ENCODE measurements around the gene MATN4.

The MATN4 gene

DNA sequence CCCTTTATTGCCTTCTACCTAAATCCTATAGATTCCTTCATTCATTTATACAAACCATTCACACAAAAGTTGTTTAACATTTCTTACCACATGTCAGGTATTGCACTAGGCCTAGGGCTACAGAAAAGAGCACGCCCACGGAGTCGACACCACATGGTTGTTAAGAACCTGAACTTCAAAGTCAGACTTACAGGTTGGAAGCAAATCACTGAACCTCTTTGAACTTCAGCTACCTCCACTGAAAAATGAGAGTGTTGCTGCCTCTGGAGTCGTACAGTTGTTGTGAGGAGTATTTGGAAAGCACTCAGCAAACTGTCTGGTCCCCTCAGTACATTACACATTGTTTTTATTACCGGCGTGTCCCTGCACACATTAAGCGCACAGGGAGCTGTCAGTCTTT is 50.4 kb downstream of the MATN4 start:
- no peaks in the 10 kb centered on the region for H3K4me1 Mint-ChIP-seq
- ATAC-seq (no peak), DNase-seq (no peak)
- H3K4me3 Mint-ChIP-seq = no peak overlapping the region
- H3K27me3 Mint-ChIP-seq = peaks cover 8% of the 10 kb centered on the region
- H3K27ac Mint-ChIP-seq = no peak overlapping the region
- H3K9me3 Mint-ChIP-seq = no peaks in the 10 kb centered on the region

DNA sequence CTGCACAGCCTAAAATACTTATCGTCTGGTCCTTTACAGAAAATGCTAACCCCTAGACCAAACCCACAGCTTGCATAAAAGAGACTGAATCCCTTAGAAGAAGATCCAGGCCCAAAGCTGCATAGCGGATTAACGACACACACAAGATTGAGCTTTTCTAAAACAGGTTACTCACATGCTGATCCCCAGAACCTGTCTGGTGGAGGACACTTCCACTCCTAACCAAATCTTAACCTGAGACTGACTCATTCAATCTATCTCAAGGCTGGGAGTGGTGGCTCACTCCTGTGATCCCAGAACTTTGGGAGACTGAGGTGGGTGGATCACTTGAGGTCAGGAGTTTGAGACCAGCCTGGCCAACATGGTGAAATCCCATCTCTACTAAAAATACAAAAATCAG is 50.9 kb downstream of the MATN4 start:
- H3K9me3 Mint-ChIP-seq = no peaks in the 10 kb centered on the region
- DNase-seq (no peak), ATAC-seq (no peak)
- no peaks in the 10 kb centered on the region for H3K4me1 Mint-ChIP-seq
- no peak overlapping the region for H3K27ac Mint-ChIP-seq
- H3K4me3 Mint-ChIP-seq = no peak overlapping the region
- H3K27me3 Mint-ChIP-seq = peaks cover 12% of the 10 kb centered on the region

DNA sequence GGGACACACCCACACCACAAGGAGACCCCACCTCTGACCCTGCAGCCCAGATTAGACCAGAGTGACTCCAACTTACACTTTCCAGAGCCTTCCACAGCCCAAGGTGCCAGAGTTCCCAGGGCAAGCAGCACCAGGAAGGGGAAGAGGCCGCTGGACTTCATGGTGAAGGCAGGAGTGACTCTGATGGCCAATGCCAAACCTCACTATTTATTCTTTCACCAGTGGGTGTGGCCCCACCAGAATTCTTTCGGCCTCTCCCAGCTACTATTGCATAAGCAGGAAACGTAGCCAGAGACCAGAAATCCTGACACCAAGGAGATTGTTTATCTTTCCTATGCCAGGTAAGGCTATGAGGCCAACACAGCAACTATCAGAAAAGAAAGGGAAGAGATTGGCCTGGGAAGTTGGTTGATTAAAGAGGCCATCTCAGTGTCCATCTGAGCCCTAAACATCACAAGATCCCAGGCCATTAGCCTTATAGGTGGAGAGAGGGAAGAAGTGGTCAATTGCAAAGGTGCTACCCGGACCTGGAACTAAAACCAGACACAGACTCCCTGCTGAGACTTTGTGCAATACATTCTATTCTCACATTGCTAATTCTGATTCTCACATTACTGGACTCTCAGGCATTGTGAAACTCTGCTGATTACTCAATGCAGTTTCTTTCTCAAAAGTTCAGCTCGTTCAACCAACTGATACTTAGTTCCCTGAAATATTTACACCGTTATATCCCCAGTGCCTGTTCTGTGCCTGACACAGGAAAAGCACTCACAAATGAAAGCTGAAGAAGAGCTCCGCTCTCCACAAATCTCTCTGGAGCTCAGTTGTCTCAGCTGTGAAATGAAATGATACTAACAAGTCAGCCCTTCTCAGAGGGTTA is 53.5 kb downstream of the MATN4 start, which contains the start of gene SLPI:
Gene SLPI (minus strand): TSS at position 182 of the 880 bp plus-strand sequence. CDS start 21 bp downstream, at position 161.
- DNase-seq (no peak), ATAC-seq (peak; percentile 45)
- no peak within 1 kb of the TSS for H3K4me3 Mint-ChIP-seq
- peaks cover 32% of the 10 kb centered on the region for H3K27me3 Mint-ChIP-seq
- no peaks in the 10 kb centered on the region for H3K4me1 Mint-ChIP-seq
- H3K27ac Mint-ChIP-seq = peak within 1 kb of the TSS in 1 of 2 donors; percentile 33
- H3K9me3 Mint-ChIP-seq = no peaks in the 10 kb centered on the region

DNA sequence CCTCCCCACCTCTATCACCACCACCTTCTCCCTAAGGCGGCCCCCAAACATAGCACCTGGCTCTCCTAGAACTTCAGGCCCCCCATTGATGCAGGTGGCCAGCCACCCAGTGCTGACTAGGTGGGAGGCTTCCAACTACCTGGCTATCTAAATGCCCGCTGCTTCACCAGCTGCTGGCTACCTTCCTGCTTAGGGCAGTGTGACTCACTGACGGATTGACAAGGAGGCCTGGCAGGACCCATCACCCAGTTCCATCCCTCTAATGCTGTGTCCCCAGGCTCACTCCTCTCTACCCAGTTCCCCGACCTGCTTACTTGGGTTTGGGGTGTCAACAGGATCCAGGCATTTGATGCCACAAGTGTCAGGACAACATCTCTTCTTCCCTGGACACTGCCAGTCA is 54.8 kb downstream of the MATN4 start:
- Mint-ChIP-seq H3K27ac (no peak overlapping the region), H3K9me3 (no peaks in the 10 kb centered on the region), H3K4me1 (no peaks in the 10 kb centered on the region), H3K27me3 (peaks cover 39% of the 10 kb centered on the region), H3K4me3 (no peak overlapping the region)
- DNase-seq (no peak), ATAC-seq (no peak)

DNA sequence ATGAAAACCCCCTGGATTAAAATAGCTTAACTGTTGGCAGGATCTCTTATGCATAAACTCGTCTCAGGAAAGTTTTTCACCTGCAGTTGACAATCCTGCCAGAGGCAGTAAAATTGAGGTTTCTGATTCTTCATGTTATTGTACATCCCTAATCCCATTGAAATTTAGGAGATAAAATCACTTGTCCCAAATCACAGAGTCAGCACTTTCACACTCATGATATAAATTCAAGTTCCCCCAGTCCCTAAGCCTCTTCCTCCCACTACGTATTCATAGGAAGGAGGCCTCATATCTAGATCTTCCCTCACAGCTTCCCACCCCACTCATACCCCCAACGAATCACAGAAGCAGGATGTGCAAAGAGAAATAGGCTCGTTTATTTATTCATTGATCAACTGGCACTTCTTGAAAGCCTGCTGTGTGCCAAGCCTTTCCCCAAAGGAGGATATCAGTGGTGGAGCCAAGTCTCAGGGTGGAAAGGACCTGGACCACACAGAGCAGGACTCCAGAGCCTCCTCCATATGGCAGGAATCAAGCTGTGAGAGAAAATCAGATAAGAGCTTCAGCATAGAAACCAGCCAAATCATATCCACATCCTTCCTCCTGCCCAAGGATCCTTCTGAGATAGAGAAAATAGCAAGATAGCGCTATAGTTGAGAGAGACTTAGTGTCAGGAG is 56.1 kb downstream of the MATN4 start:
- no peaks in the 10 kb centered on the region for H3K9me3 Mint-ChIP-seq
- peaks cover 50% of the 10 kb centered on the region for H3K27me3 Mint-ChIP-seq
- ATAC-seq (no peak), DNase-seq (no peak)
- no peak overlapping the region for H3K4me3 Mint-ChIP-seq
- H3K27ac Mint-ChIP-seq = no peak overlapping the region
- H3K4me1 Mint-ChIP-seq = no peaks in the 10 kb centered on the region

DNA sequence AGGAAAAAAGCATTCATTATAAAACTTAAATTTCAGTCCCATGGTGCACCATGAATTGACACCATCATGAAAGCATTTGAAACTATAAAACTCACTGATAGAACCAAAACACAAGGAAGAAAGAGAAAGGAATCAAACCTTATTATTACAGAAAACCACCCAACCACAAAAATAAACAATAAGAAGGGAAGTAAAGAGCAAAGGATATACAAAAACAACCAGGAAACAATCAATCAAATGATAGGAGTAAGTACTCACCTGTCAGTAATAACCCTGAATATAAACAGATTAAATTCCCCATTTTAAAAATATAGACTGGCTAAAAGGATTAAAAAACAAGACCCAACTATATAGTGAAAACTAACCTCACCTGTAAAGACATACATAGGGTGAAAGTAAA is 59.5 kb downstream of the MATN4 start:
- peaks cover 70% of the 10 kb centered on the region for H3K27me3 Mint-ChIP-seq
- H3K4me1 Mint-ChIP-seq = no peaks in the 10 kb centered on the region
- no peak overlapping the region for H3K4me3 Mint-ChIP-seq
- no peak for DNase-seq
- no peak overlapping the region for H3K27ac Mint-ChIP-seq
- no peak for ATAC-seq
- no peaks in the 10 kb centered on the region for H3K9me3 Mint-ChIP-seq

GRCh38 chr20:45247865-45248264 is 60.2 kb downstream of the MATN4 start:
- no peak overlapping the region for H3K27ac Mint-ChIP-seq
- peaks cover 64% of the 10 kb centered on the region for H3K27me3 Mint-ChIP-seq
- DNase-seq (no peak), ATAC-seq (no peak)
- no peaks in the 10 kb centered on the region for H3K4me1 Mint-ChIP-seq
- no peak overlapping the region for H3K4me3 Mint-ChIP-seq
- H3K9me3 Mint-ChIP-seq = no peaks in the 10 kb centered on the region

DNA sequence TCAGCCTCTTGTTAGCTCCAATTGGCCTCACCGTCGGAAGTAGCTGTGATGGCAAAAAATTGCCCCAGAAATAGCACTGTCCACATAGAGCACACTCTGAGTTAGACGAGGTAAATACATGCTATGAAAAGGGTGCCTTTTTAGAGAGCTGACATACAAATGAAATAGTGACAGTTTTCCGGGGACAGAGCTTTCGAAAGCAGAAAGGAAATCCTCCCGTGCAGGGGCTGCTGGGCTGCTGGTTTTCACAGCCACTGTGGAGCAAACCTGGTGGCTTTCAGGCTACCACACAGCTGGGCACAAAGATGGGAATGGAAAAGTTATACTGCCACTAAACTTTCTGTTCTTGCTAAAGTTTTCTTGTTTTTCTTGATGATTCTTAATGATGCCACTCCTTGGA is 62.0 kb downstream of the MATN4 start:
- H3K27ac Mint-ChIP-seq = no peak overlapping the region
- no peak for ATAC-seq
- H3K4me1 Mint-ChIP-seq = no peaks in the 10 kb centered on the region
- no peaks in the 10 kb centered on the region for H3K9me3 Mint-ChIP-seq
- no peak overlapping the region for H3K4me3 Mint-ChIP-seq
- DNase-seq = no peak
- peaks cover 59% of the 10 kb centered on the region for H3K27me3 Mint-ChIP-seq
